Non-pigmented ciliary epithelial cell (primary cell): ENCODE data around the gene ROS1.
"Not testable (repeated sequence)": the region's sequence is repeated elsewhere in the genome, so short reads cannot be mapped to it uniquely, and the experiment has no call there.

ENCODE experiments used
- DNase-seq: peaks from one replicate; pipeline ENCODE4 v3.0.0-alpha.2; 2010; ENCODE audit warnings: low read depth

Gene ROS1

GRCh38 chr6:117266257-117267053, 159.3 kb downstream of the ROS1 start:
- DNase-seq: no peak

GRCh38 chr6:117265410-117266256, 160.1 kb downstream of the ROS1 start, which contains the start of gene VGLL2:
VGLL2 (plus strand) TSS chr6:117265558; CDS start chr6:117265764, 206 bp downstream.
- no peak for DNase-seq

- DNase-seq: no peak
Observed at GRCh38 chr6:117264692-117265409, 160.9 kb downstream of the ROS1 start.

- DNase-seq: no peak
Observed at GRCh38 chr6:117264369-117264691, 161.4 kb downstream of the ROS1 start.

GRCh38 chr6:117263353-117263927, 162.3 kb downstream of the ROS1 start:
- no peak for DNase-seq

GRCh38 chr6:117262799-117263198, 162.9 kb downstream of the ROS1 start:
- no peak for DNase-seq

- DNase-seq: no peak
Observed at GRCh38 chr6:117253785-117254184, 172.0 kb downstream of the ROS1 start.

GRCh38 chr6:117244979-117245378, 180.8 kb downstream of the ROS1 start:
- not testable (repeated sequence) for DNase-seq

GRCh38 chr6:117244571-117244970, 181.2 kb downstream of the ROS1 start:
- DNase-seq: not testable (repeated sequence)
